Measurements from ENCODE around the gene SCLY. TPM values are rescaled to one million over a fixed set of nuclear protein-coding genes. Genes with fewer than 3 reads are reported as not detected.

The SCLY gene
- total RNA-seq, 1 donor from 2014 or later, result 21.6 TPM

- no peak for DNase-seq (ENCODE audit: low spot score)
These were observed 9.1 kb downstream of the SCLY start for GRCh38 chr2:238069877-238070276.

DNA sequence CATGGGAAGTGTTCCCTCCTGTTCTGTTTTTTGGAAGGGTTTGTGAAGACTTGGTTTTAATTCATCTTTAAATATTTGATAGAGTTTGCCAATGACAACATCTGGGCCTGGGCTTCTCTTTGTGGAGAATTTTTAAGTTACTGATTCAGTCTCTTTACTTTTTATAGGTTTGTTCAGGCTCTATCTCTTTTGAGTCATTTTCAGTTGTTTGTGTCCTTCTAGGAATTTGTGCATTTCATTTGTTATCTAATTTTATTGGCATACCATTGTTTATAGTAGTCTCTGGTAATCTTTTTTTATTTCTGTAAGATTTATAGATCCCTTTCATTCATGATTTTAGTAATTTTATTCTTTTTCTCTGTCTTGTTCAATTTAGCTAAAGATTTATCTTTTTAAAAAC is 14.6 kb downstream of the SCLY start:
- no peak for DNase-seq (ENCODE audit: low spot score)

DNA sequence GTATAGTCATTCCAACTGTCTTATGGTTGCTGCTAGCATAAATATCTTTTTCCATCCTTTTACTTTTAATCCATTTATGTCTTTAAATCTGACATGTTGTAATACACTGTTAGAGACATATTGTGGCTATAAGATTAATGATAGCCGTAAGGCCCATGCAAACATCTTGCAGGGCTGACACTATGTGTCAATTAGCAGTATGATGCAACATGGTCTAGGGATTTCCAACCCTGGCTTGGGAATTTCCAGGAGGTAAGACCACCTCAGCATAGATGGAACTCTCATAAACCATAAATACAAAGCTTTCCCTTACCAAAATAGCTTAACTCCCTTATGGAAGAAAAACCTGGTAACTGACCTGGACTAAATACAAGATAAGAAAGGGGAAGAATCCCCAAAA is 16.5 kb downstream of the SCLY start:
- DNase-seq (ENCODE audit: low spot score), result no peak

- DNase-seq (ENCODE audit: low spot score), result no peak
These were observed 19.1 kb downstream of the SCLY start for GRCh38 chr2:238079874-238080327.

- no peak for DNase-seq (ENCODE audit: low spot score)
These were observed 19.7 kb downstream of the SCLY start for GRCh38 chr2:238080518-238080917.

DNA sequence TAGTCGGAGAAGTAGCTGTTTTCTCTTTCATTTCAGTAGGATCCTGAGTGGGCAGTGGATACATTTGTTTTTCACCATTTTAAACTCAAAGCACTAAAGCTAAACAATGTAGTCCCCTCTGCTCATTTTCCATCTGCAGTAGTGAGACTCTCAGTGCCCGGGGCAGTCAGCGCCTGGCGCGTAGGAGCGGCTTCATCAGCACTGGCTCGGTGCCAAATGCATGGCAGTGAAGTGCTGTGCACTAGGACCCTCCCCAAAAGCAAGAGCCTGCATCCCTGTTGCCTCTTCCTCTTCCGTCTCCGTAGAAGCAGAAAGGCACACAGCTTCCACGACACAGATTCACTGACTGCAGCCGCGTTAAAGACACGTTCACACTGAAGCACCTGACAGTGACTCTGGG is 20.3 kb downstream of the SCLY start:
- DNase-seq (ENCODE audit: low spot score), result no peak

GRCh38 chr2:238081561-238081960 is 20.8 kb downstream of the SCLY start:
- DNase-seq (ENCODE audit: low spot score), result no peak

DNA sequence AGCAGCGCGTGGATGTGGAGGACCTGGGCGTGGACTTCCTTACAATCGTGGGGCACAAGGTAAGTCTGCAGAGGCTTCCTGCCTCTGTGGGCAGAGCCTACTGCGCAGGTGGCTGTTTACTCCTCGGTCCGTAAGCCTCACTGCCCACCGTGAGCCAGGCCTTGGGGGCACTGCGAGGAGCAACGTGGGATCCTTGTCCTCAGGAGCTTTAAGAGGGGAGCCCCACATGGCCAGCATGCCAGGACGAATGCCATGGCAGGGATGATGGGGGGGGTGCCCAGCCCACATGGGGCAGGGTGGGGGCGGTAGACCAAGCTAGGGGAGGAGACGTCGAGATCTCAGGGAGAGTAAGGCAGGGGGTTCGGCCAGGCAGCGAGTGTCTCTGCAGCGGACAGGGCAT is 21.4 kb downstream of the SCLY start:
- no peak for DNase-seq (ENCODE audit: low spot score)

- no peak for DNase-seq (ENCODE audit: low spot score)
These were observed 22.0 kb downstream of the SCLY start for GRCh38 chr2:238082827-238083226.

GRCh38 chr2:238083919-238084318 is 23.1 kb downstream of the SCLY start:
- DNase-seq (ENCODE audit: low spot score), result no peak

- DNase-seq (ENCODE audit: low spot score), result no peak
These were observed 24.0 kb downstream of the SCLY start for GRCh38 chr2:238084761-238085160.

GRCh38 chr2:238085899-238086298 is 25.1 kb downstream of the SCLY start:
- DNase-seq (ENCODE audit: low spot score), result no peak

DNA sequence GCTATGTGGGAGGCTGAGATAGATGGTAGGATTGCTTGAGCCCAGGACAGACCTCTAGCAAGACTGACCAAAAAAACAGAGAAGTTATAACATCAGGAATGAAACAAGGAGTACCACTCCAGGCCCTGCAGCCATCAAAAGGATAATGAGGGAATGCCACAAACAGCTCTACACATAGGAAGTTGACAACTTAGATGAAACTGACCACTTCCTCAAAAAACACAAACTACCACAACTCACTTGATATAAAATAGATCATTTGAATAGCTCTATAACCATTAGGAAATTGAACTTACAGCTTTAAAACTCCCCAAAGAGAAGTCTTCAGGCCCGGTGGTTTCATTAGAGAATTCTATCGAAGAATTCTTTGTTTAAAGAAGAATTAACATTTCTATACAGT is 26.4 kb downstream of the SCLY start:
- no peak for DNase-seq (ENCODE audit: low spot score)

DNA sequence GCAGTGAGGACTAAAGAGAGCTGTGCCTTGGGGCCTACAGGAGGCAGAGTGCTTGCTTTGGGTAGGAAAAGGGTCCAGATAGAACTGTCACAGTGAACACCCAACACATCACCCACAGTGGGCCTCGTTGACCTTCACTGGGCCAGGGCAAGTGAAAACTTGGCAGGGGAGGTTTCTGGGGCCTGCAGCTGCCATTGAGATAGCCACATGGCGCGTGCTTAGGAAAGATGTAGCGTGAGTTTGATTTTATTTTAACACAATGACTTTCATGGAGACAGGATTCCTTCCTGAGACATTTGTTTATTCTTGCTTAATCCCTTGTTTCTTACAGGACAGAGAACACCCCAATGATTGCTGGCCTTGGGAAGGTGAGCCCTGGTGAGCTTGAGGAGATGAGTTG is 30.1 kb downstream of the SCLY start:
- no peak for DNase-seq (ENCODE audit: low spot score)

DNA sequence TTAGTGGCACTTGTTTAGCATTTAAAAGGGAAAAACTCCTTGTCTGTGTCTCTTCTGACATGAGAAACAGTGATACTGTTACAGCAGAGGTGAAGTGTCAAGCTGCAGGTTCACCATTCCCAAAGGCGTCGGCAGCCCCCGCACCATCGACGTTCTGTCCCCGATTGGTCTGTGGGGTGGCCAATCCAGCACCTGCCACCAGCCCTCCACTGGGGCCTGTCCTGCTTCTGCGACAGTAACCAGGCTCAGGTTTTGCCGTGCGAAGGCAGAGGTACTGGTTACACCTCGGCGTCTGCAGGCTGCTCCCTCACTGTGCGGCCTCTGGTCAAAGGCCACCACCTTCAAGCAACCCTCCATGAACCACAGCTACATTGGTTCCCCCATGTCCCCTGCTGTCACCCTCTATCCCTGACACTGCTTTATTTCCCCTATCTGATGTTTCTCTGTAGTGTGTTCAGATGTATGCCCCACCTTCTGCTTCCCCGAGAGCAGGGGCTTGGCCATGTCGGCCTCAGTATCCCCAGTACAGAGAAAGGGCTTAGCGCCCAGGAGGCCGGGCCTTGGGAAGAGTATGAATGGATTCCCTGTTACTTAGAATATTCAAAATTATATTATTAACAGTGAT is 30.7 kb downstream of the SCLY start:
- no peak for DNase-seq (ENCODE audit: low spot score)

- DNase-seq (ENCODE audit: low spot score), result no peak
These were observed 31.8 kb downstream of the SCLY start for GRCh38 chr2:238092486-238093035.

- no peak for DNase-seq (ENCODE audit: low spot score)
These were observed 32.7 kb downstream of the SCLY start for GRCh38 chr2:238093181-238094140.

GRCh38 chr2:238094438-238095022 is 33.7 kb downstream of the SCLY start:
- no peak for DNase-seq (ENCODE audit: low spot score)

DNA sequence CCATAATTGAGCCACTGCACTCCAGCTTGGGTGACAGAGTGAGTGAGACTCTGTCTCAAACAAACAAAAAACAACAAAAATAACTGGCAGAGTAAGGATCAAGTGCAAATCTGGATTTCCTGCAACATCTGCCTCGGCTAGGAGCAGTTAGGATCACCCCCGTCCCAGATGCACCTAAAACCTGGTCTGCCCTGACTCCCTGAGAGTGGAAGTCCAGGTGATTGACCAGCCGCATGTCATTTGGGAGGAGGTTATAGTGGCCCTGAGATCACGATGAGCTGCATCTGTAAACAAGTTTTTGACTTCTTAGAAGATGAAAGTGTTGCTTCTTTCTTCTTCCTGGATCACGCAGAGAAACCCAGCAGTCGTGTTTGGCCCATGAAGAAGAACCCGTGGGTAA is 34.3 kb downstream of the SCLY start:
- DNase-seq (ENCODE audit: low spot score), result no peak

- no peak for DNase-seq (ENCODE audit: low spot score)
These were observed 35.7 kb downstream of the SCLY start for GRCh38 chr2:238096311-238097011.

DNA sequence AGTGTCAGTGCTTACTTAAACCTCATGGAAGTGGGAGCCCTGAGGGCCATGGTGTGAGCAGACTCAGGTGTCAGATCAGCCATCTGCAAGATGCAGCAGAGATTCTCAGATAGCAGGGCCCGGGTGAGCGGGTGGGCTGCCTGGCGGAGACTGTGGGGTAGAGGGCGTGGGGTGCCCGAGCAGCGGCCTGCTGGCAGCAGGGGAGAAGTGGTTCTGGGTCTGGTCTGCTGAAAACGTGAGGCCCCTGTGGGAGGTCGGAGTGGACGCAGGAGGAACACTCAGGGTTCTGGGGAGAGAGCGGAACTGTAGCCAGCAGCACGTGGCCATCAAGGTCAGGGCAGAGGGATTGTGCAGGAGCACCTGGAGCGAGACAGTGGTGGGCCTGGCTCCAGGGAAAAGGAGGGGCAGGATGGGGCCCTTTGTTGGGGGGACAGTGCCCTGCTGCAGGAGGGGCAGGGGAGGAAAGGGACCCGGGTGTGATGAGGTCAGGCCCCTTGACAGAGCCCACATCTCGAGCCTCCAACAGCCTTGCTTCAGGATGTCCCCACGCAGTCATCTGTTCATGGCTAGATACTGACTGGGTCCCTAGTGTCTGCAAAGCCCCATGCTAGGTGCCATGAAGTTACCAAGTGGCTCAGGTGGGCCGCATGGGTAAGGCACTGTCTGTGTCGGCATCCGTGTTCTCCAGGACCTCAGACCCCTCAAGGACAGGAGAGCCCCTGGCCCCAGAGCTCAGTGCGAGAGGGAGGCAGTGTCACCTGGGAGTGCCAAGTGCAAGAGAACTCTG is 36.6 kb downstream of the SCLY start:
- DNase-seq (ENCODE audit: low spot score), result peak; percentile 35

Measured in ureter (tissue), 1 donor.